Stimulated activated CD8-positive, alpha-beta memory T cell treated with anti-CD3 and anti-CD28 coated beads, Interleukin-12 subunit alpha, Interleukin-12 subunit beta, amount 100 ng/mL, for 24 hours (primary cell): ENCODE data around the gene NPR2.

Experiments used
- DNase-seq: peaks from one replicate; pipeline ENCODE4 v3.0.0-alpha.2; 2020; ENCODE audit errors: extremely low read depth

NPR2 gene

GRCh38 chr9:35832814-35833213 lies 41.4 kb downstream of the NPR2 start:
- no peak for DNase-seq

- no peak for DNase-seq
Observed at GRCh38 chr9:35834260-35835215, 43.1 kb downstream of the NPR2 start.

GRCh38 chr9:35835216-35835632 lies 43.8 kb downstream of the NPR2 start:
- DNase-seq, result no peak

- DNase-seq, result no peak
Observed at GRCh38 chr9:35835766-35836165, 44.4 kb downstream of the NPR2 start.

GRCh38 chr9:35836595-35836994 lies 45.2 kb downstream of the NPR2 start:
- no peak for DNase-seq

GRCh38 chr9:35839926-35840325 lies 48.5 kb downstream of the NPR2 start:
- DNase-seq, result no peak

- no peak for DNase-seq
Observed at GRCh38 chr9:35840881-35841644, 49.7 kb downstream of the NPR2 start.

- DNase-seq, result no peak
Observed at GRCh38 chr9:35841645-35841900, 50.2 kb downstream of the NPR2 start.

- DNase-seq, result no peak
Observed at GRCh38 chr9:35842020-35842745, 50.8 kb downstream of the NPR2 start.

- no peak for DNase-seq
Observed at GRCh38 chr9:35842795-35843194, 51.4 kb downstream of the NPR2 start.

- no peak for DNase-seq
Observed at GRCh38 chr9:35844628-35845270, 53.4 kb downstream of the NPR2 start.

- no peak for DNase-seq
Observed at GRCh38 chr9:35845824-35846771, 54.7 kb downstream of the NPR2 start.

GRCh38 chr9:35847792-35848572 lies 56.6 kb downstream of the NPR2 start:
- DNase-seq, result no peak

GRCh38 chr9:35852267-35852815 lies 61.0 kb downstream of the NPR2 start:
- DNase-seq, result no peak

GRCh38 chr9:35852876-35853865 lies 61.8 kb downstream of the NPR2 start:
- DNase-seq, result no peak

GRCh38 chr9:35854091-35854762 lies 62.8 kb downstream of the NPR2 start:
- no peak for DNase-seq

- DNase-seq, result no peak
Observed at GRCh38 chr9:35856206-35856605, 64.8 kb downstream of the NPR2 start.

GRCh38 chr9:35856882-35857281 lies 65.5 kb downstream of the NPR2 start:
- no peak for DNase-seq
